Sigmoid colon (tissue), 7 donors: Measurements from ENCODE around the gene HTD2. TPM values are rescaled to one million over a fixed set of nuclear protein-coding genes. Genes with fewer than 3 reads are reported as not detected.

Experiments
- DNase-seq: peaks from one replicate; pipeline ENCODE4 v3.0.0-alpha.2; 2019
- H3K27ac ChIP-seq, 4 donors: fragments of 200-600 bp; sonication (generic); one replicate each; pipeline ENCODE4 v1.5.1; 2016 to 2019; ENCODE audit warnings: mild to moderate bottlenecking in 1 of 4
- H3K27me3 ChIP-seq, 3 donors: fragments of 200-600 bp; sonication (generic); one replicate each; pipeline ENCODE4 v1.5.1; 2019; ENCODE audit warnings: mild to moderate bottlenecking in 1 of 3
- H3K36me3 ChIP-seq, 4 donors: fragments of 200-600 bp; sonication (generic); one replicate each; pipeline ENCODE4 v1.5.1; 2016 to 2019
- H3K4me1 ChIP-seq, 4 donors: fragments of 200-600 bp; sonication (generic); one replicate each; pipeline ENCODE4 v1.5.1; 2017 to 2019
- H3K4me3 ChIP-seq, 4 donors: fragments of 200-600 bp; sonication (generic); one replicate each; pipeline ENCODE4 v1.5.1; 2017 to 2019; ENCODE audit warnings: mild to moderate bottlenecking in 2 of 4, moderate library complexity in 1 of 4
- H3K9me3 ChIP-seq, 4 donors: fragments of 200-600 bp in 3 of 4; sonication (generic) in 3 of 4; one replicate each; pipeline versions ENCODE4 v1.5.1 to v1.6.1; 2013 to 2019
- EP300 ChIP-seq, 4 donors: sonication (generic); formaldehyde crosslinking; IDR thresholded peaks; one replicate each; pipeline ENCODE4 v1.6.1; 2017; ENCODE audit warnings: antibody characterized with exemption in 4 of 4
- POLR2A ChIP-seq, 2 donors: fragments of 450-650 bp; IDR thresholded peaks; one replicate each; pipeline ENCODE4 v1.6.1; 2016; ENCODE audit warnings: antibody characterized with exemption in 2 of 2, mild to moderate bottlenecking in 2 of 2, moderate library complexity in 2 of 2
- POLR2AphosphoS5 ChIP-seq, 4 donors: sonication (generic); formaldehyde crosslinking; IDR thresholded peaks; one replicate each; pipeline ENCODE4 v1.6.1; 2017; ENCODE audit warnings: antibody characterized with exemption in 4 of 4
- WGBS, 2 donors: extraction: QIAGEN DNeasy Blood & Tissue Kit; methylation state at CpG; one replicate each; pipeline ENCODE4 v1.1.7; 2013; 5-methylcytosine and 5-hydroxymethylcytosine counted together
- intact Hi-C: fragments of 100-400 bp; cut with DNase I; formaldehyde crosslinking; loops from one replicate; pipeline ENCODE4 v1.15.1; 2023
- polyA plus RNA-seq, 3 donors: library from polyadenylated mRNA; stranded (reverse); fragments of 200-250 nt; gene quantifications; one replicate each; pipeline ENCODE4 v1.2.3, GENCODE V29; 2013
- total RNA-seq, 4 donors: library from RNA; depleted of rRNA; stranded (reverse); fragments of >200 nt; gene quantifications; one replicate each; pipeline ENCODE4 v1.1.0, GENCODE V29; 2016
- TF ChIP-seq, protein P1 (sequence below), 4 experiments: fragments of 450-650 bp in 3 of 4; fragments of 200-600 bp in 1 of 4; IDR thresholded peaks; one replicate each; pipeline ENCODE4 v1.5.1; 2016 to 2019; ENCODE audit warnings: antibody characterized with exemption in 4 of 4, mild to moderate bottlenecking in 3 of 4, moderate library complexity in 2 of 4
- donor health status: healthy with polysubstance abuse.
- donor health status: Bipolar disorder and iron deficiency.
- donor health status: healthy.

HTD2 gene
- total RNA-seq (10 to 100 TPM in 3 of 4 donors, 1 to 10 TPM in 1; 6.9 to 20.8 (median 12.5) TPM), polyA plus RNA-seq (10 to 100 TPM in 1 of 3 donors, 1 to 10 TPM in 2; 7.0 to 15.0 (median 7.2) TPM)

DNA sequence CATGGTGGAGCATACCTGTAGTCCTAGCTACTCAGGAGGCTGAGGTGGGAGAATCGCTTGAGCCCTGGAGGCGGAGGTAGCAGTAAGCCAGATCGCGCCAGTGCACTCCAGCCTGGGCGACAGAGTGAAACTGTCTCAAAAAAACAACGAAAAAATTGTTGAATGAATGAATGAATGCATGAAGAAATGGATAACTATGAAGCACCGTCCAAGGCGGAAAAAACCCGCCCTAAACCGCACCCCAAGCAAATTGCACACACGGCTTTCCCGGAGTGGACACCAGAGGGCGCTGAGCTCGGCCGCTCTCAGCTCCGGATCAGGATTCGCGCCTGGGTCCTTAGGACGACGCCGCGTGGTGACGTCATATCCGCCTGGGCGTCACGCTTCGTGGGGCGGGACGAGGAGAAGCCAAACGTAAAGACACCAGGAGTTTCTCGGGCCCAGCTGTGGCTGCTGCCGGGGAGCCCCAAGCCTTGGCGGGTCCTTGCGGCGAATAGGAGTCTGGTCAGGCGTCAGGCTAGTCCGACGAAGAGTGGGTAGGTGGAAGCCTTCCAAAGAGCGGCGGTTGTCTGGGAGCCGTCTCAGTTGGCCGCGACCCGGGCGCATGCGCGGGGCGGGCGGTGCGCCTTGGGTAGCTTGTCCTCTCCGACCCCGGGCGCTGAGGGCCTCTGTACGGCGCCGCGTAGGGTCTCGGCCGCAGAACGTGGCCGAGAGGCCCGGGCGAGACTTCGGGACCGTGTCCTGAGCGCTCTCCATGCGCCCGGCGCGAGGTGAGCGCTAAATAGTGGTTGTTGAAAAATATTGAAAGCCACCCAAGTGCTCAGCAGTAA, at the start of gene HTD2, which contains the start of gene RPP14:
Gene HTD2 (plus strand): TSS at position 639 of the 830 bp plus-strand sequence. CDS start 11,094 bp downstream, outside the sequence.
Gene RPP14 (plus strand): TSS at position 364 of the 830 bp plus-strand sequence. CDS start 4,085 bp downstream, outside the sequence.
- peak; percentile 99 for DNase-seq
- Histone ChIP-seq H3K27me3 (no peaks in the 10 kb centered on the region), H3K4me3 (peak within 1 kb of the TSS; percentile 65 to 96 (median 77)), H3K27ac (peak within 1 kb of the TSS; percentile 89 to 98 (median 96)), H3K36me3 (peaks cover 1 to 8% (median 5%) of the 10 kb centered on the region in 4 donors), H3K9me3 (no peaks in the 10 kb centered on the region), H3K4me1 (peaks cover 0 to 32% (median 30%) of the 10 kb centered on the region in 4 donors)
- intact Hi-C loops = loop anchor here (2.0 to 5.0 kb wide), 3 partner anchors 69 to 299 kb away; partner anchors contain the start of genes ABHD6 and FLNB
- WGBS, 2 donors = 5% methylated on average over 71 of the region's 71 CpGs
- TF ChIP-seq, protein P1, sequence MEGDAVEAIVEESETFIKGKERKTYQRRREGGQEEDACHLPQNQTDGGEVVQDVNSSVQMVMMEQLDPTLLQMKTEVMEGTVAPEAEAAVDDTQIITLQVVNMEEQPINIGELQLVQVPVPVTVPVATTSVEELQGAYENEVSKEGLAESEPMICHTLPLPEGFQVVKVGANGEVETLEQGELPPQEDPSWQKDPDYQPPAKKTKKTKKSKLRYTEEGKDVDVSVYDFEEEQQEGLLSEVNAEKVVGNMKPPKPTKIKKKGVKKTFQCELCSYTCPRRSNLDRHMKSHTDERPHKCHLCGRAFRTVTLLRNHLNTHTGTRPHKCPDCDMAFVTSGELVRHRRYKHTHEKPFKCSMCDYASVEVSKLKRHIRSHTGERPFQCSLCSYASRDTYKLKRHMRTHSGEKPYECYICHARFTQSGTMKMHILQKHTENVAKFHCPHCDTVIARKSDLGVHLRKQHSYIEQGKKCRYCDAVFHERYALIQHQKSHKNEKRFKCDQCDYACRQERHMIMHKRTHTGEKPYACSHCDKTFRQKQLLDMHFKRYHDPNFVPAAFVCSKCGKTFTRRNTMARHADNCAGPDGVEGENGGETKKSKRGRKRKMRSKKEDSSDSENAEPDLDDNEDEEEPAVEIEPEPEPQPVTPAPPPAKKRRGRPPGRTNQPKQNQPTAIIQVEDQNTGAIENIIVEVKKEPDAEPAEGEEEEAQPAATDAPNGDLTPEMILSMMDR (IDR thresholded peaks at IDR 0.05) = peak; percentile 90 to 98 (median 92)
- TF ChIP-seq POLR2A (IDR thresholded peaks at IDR 0.05) (peak; percentile 60 to 62), POLR2AphosphoS5 (IDR thresholded peaks at IDR 0.05) (peak; percentile 69 to 92 (median 86)), EP300 (IDR thresholded peaks at IDR 0.05) (peak in 1 of 4 donors; percentile 31)

DNA sequence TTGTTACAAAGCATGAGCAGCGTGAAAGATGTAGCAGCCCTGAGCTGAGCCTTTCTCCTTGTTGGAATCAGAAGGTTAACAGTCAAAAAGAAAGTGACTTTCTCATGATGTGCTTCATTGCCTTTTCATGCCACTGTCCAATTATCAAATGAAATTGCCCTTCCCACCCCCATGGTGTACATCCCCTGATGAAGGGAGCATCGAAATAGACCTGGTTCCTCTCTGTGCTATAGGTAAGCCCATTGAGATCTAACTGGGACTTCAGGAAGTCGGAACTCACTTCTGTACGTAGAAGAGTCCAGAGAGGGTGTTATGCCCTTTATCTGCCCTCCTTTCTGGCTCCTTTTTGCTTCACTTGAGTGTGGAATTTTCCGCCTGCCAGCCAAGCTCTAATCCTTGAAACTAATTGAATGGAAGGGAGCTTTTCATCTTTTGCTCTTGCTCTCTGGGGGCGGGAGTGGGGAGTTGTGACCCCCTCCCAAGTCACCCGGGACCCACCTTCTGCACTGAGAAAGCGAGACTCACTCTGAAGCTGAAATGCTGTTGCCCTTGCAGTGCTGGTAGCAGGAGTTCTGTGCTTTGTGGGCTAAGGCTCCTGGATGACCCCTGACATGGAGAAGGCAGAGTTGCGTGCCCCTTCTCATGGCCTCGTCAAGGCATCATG, 47.8 kb upstream of the HTD2 start:
- WGBS, 2 donors = 96% methylated on average over 10 of the region's 10 CpGs
- intact Hi-C loops = no loop called here

DNA sequence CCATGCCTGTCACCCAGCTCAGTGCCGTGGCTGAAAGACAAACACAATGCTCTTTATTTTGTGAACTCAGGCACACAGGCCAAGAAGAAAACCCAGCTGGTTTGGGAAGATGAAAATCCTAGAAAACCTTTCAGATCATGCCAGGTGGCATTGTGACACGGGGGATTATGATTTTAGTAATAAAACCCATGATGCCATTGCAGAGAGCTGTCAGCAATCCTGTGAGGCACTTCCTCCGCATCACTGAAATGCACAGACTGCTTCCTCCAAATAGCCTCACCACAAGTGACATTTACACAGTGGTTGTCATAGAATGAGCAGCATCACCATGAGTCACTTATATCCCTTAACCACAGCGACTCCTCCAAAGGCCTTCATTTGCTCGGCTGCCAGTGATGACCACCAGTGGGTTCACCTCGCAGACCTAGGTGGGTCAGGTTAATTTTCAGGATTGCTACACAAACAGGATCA, 46.0 kb upstream of the HTD2 start:
- no peak for TF ChIP-seq EP300 (IDR thresholded peaks at IDR 0.05)
- no peak for DNase-seq
- no peak overlapping the region for H3K4me3 ChIP-seq
- intact Hi-C loops = no loop called here
- peaks cover 0 to 15% (median 7%) of the 10 kb centered on the region in 4 donors for H3K4me1 ChIP-seq
- no peaks in the 10 kb centered on the region for H3K27me3 ChIP-seq
- H3K27ac ChIP-seq = no peak overlapping the region
- H3K36me3 ChIP-seq = peaks cover 0 to 40% (median 9%) of the 10 kb centered on the region in 4 donors
- WGBS, 2 donors = 88 to 89% methylated on average over 6 of the region's 6 CpGs
- no peaks in the 10 kb centered on the region for H3K9me3 ChIP-seq

More for the DNA sequence above, 47.8 kb upstream of the HTD2 start:
- no peak for TF ChIP-seq EP300 (IDR thresholded peaks at IDR 0.05)
- H3K4me3 ChIP-seq = no peak overlapping the region
- DNase-seq = no peak
- peaks cover 0 to 25% (median 16%) of the 10 kb centered on the region in 4 donors for H3K4me1 ChIP-seq
- no peaks in the 10 kb centered on the region for H3K9me3 ChIP-seq
- H3K36me3 ChIP-seq = peaks cover 0 to 40% (median 9%) of the 10 kb centered on the region in 4 donors
- H3K27me3 ChIP-seq = no peaks in the 10 kb centered on the region
- no peak overlapping the region for H3K27ac ChIP-seq

DNA sequence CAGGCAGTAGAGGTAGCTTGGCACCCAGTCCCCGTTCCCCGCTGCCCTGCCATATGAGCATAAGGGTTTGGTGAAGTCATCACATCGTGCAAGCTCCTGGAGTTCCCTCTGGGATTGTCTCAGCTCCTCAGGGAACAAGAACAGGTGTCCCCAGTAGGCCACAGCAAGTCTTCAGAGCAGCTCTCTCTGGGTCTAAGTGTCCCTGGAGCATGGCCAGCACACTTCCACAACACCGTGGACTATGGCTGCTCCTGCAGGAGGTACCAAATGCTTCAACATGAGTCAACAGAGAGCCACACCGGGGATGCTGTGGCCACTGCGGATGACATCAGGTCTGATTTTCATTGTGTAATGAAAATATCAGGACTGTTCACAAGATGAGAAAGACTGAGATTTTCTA, 45.6 kb upstream of the HTD2 start:
- no peak for DNase-seq
- TF ChIP-seq, protein P1 (IDR thresholded peaks at IDR 0.05) = no peak
- no peak overlapping the region for H3K4me3 ChIP-seq
- H3K4me1 ChIP-seq = peaks cover 0 to 15% (median 7%) of the 10 kb centered on the region in 4 donors
- H3K27me3 ChIP-seq = no peaks in the 10 kb centered on the region
- no peaks in the 10 kb centered on the region for H3K9me3 ChIP-seq
- intact Hi-C loops = no loop called here
- WGBS, 2 donors = 85 to 92% methylated on average over 6 of the region's 6 CpGs
- no peak overlapping the region for H3K27ac ChIP-seq
- peaks cover 0 to 40% (median 9%) of the 10 kb centered on the region in 4 donors for H3K36me3 ChIP-seq

DNA sequence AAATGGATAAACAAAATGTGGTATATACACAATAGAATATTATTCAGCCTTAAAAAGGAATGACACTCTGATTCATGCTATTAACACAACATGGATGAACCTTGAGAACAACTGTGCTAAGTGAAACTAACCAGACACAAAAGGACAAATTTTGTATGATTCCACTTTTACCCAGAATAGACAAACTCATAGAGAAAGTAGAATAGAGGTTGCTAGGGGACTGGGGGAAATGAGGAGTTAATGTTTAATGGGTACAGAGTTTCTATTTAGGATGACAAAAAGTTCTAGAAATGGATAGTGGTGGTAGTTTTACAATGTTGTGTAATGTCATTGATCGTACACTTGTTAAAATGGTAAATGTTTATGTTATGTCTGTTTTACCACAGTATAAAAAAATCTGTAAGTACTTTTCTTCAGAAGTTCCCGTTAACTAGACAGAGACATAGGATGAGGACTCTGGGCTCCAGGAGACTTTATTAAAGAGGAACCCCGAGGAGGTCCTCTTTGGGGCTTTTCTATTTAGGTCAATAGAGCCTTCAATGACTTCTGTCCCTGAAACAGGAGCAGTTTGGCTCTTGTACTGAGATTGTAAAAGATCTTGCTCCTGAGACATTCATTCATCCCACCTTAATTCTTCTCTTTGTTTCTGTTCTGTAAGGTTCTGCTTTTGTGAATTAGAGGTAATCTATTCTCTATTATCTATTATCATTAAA, 44.2 kb upstream of the HTD2 start:
- Histone ChIP-seq H3K27ac (peak overlapping the region in 1 of 4 donors; percentile 29), H3K27me3 (no peaks in the 10 kb centered on the region), H3K36me3 (peaks cover 0 to 35% (median 9%) of the 10 kb centered on the region in 4 donors), H3K9me3 (no peaks in the 10 kb centered on the region), H3K4me3 (no peak overlapping the region), H3K4me1 (peaks cover 0 to 26% (median 11%) of the 10 kb centered on the region in 4 donors)
- TF ChIP-seq, protein P1 (IDR thresholded peaks at IDR 0.05) = no peak
- TF ChIP-seq POLR2AphosphoS5 (IDR thresholded peaks at IDR 0.05) = no peak
- TF ChIP-seq POLR2A (IDR thresholded peaks at IDR 0.05) = no peak
- TF ChIP-seq EP300 (IDR thresholded peaks at IDR 0.05) = no peak
- 74 to 79% methylated on average over 3 of the region's 3 CpGs for WGBS, 2 donors
- intact Hi-C loops = no loop called here
- no peak for DNase-seq
